Suprapubic skin (tissue), 4 donors: ENCODE data around the gene ERP27.

Experiments used
- CTCF ChIP-seq, 2 donors: fragments of 200-600 bp in 1 of 2; fragments of 450-650 bp in 1 of 2; sonication (generic) in 1 of 2; IDR thresholded peaks; one replicate each; pipeline ENCODE4 v1.5.1; 2016 to 2019; ENCODE audit warnings: antibody characterized with exemption in 2 of 2, mild to moderate bottlenecking in 1 of 2, moderate library complexity in 1 of 2
- EP300 ChIP-seq: sonication (generic); formaldehyde crosslinking; IDR thresholded peaks from one replicate; pipeline ENCODE4 v1.6.1; 2017; ENCODE audit warnings: antibody characterized with exemption
- POLR2A ChIP-seq, 2 donors: fragments of 450-650 bp; IDR thresholded peaks; one replicate each; pipeline ENCODE4 v1.6.1; 2017; ENCODE audit warnings: antibody characterized with exemption in 2 of 2, mild to moderate bottlenecking in 2 of 2, moderate library complexity in 2 of 2
- POLR2AphosphoS5 ChIP-seq, 3 donors: sonication (generic); formaldehyde crosslinking; IDR thresholded peaks; one replicate each; pipeline ENCODE4 v1.6.1; 2017; ENCODE audit warnings: antibody characterized with exemption in 3 of 3

- no peak for TF ChIP-seq POLR2A (IDR thresholded peaks at IDR 0.05)
- TF ChIP-seq CTCF (IDR thresholded peaks at IDR 0.05) = no peak
- TF ChIP-seq EP300 = no peak
- no peak for TF ChIP-seq POLR2AphosphoS5 (IDR thresholded peaks at IDR 0.05)
These were observed 21.1 kb upstream of the ERP27 start for GRCh38 chr12:14959463-14959862.
